HCT116 (cell line): Measurements from ENCODE around the gene PKD2L1. TPM values are rescaled to one million over a fixed set of nuclear protein-coding genes. Genes with fewer than 3 reads are reported as not detected.
A peak's percentile ranks its signal among the peaks of the same experiment; 100 is the strongest.

Experiments used
- ATAC-seq: fragments of 200-7000 bp; cut with Tn5 transposase; 2 replicates; pipeline ENCODE4 v1.9.1; 2020; ENCODE audit warnings: mild to moderate bottlenecking, moderate library complexity
- BruUV-seq: library from RNA; stranded (reverse); fragments of 400-500 nt; replicated peaks from 2 replicates; lab custom pipeline; 2021; lab: Mats Ljungman, UMichigan
- CTCF ChIA-PET: fragments of 300-600 bp; sonication (Branson Sonifier 250); formaldehyde crosslinking; loops from one replicate; lab custom pipeline; 2021; ENCODE audit warnings: antibody characterized with exemption; lab: Charles Lee
- POLR2A ChIA-PET: fragments of 300-600, 350-600 bp; sonication (Branson Sonifier 250); formaldehyde crosslinking; loops from one replicate; lab custom pipeline; 2021; ENCODE audit warnings: antibody characterized with exemption; lab: Charles Lee
- RAD21 ChIA-PET, 2 experiments: fragments of 300-600 bp; sonication (Branson Sonifier 250); formaldehyde crosslinking; loops; one replicate each; lab custom pipeline; 2023; ENCODE audit warnings: low total read pairs in 2 of 2; ENCODE audit not compliant: uncharacterized antibody in 2 of 2, unreplicated experiment in 2 of 2, low non-redundant PET in 1 of 2; lab: Charles Lee
- DNase-seq: peaks from one replicate; pipeline ENCODE4 v3.0.0-alpha.2; 2010; ENCODE audit warnings: low read depth, low spot score
- H2AFZ ChIP-seq: fragments of 200-600 bp; shearing (Covaris generic), sonication (generic); 2 replicates; pipeline ENCODE4 v1.6.1; 2017; ENCODE audit warnings: low read depth, mixed run types, mixed read lengths, antibody characterized with exemption, low read length; ENCODE audit not compliant: poor library complexity, severe bottlenecking
- H3K27ac ChIP-seq: 2 replicates; pipeline ENCODE4 v1.5.1; 2012; ENCODE audit warnings: low read depth, low read length
- H3K27me3 ChIP-seq: fragments of 200-600 bp; sonication (generic); 2 replicates; pipeline ENCODE4 v1.6.1; 2016; ENCODE audit warnings: mixed run types, low read length, mixed read lengths; ENCODE audit not compliant: insufficient read depth
- H3K36me3 ChIP-seq, 2 experiments: fragments of 200-500 bp in 1 of 2; fragments of 200-600 bp in 1 of 2; sonication (Bioruptor generic) in 1 of 2; sonication (generic) in 1 of 2; 2 replicates each; pipeline versions ENCODE4 v1.5.1 to v1.6.1; 2014 to 2016; ENCODE audit warnings: low read length in 2 of 2, inconsistent platforms in 1 of 2, mixed read lengths in 1 of 2, mixed run types in 1 of 2; ENCODE audit not compliant: insufficient read depth in 2 of 2, control insufficient read depth in 1 of 2
- H3K4me1 ChIP-seq, 2 experiments: fragments of 200-600 bp in 1 of 2; sonication (generic) in 1 of 2; 2 replicates each; pipeline versions ENCODE4 v1.5.1 to v1.6.1; 2012 to 2017; ENCODE audit warnings: low read length in 2 of 2, inconsistent platforms in 1 of 2, mild to moderate bottlenecking in 1 of 2, mixed read lengths in 1 of 2, mixed run types in 1 of 2, moderate library complexity in 1 of 2; ENCODE audit not compliant: insufficient read depth in 2 of 2, control insufficient read depth in 1 of 2
- H3K4me2 ChIP-seq: fragments of 200-600 bp; sonication (generic); 2 replicates; pipeline ENCODE4 v1.6.1; 2017; ENCODE audit warnings: mixed run types, low read length, mixed read lengths
- H3K4me3 ChIP-seq, 2 experiments: fragments of 200-600 bp in 1 of 2; sonication (generic) in 1 of 2; replicated peaks in 1 of 2; 2 replicates each; pipeline ENCODE4 v1.5.1; 2011 to 2016; ENCODE audit warnings: low read length in 2 of 2, control low read depth in 1 of 2, low read depth in 1 of 2, mild to moderate bottlenecking in 1 of 2, mixed read lengths in 1 of 2, mixed run types in 1 of 2
- H3K79me2 ChIP-seq: fragments of 200-600 bp; sonication (generic); 2 replicates; pipeline ENCODE4 v1.6.1; 2017; ENCODE audit warnings: mild to moderate bottlenecking, mixed run types, low read length, moderate library complexity, mixed read lengths; ENCODE audit not compliant: insufficient read depth
- H3K9ac ChIP-seq: fragments of 200-600 bp; sonication (generic); 2 replicates; pipeline ENCODE4 v1.6.1; 2016; ENCODE audit warnings: low read length, mixed read lengths
- H3K9me2 ChIP-seq: fragments of 200-600 bp; sonication (generic), shearing (Covaris generic); 2 replicates; pipeline ENCODE4 v1.6.1; 2017; ENCODE audit warnings: mixed run types, mild to moderate bottlenecking, moderate library complexity; ENCODE audit not compliant: insufficient read depth
- H3K9me3 ChIP-seq, 2 experiments: fragments of 200-500 bp in 1 of 2; fragments of 200-600 bp in 1 of 2; sonication (Bioruptor generic) in 1 of 2; sonication (generic) in 1 of 2; 2 replicates each; pipeline ENCODE4 v1.6.1; 2014 to 2017; ENCODE audit warnings: low read length in 2 of 2, mixed read lengths in 2 of 2, inconsistent platforms in 1 of 2, low read depth in 1 of 2, mild to moderate bottlenecking in 1 of 2, mixed run types in 1 of 2, moderate library complexity in 1 of 2; ENCODE audit not compliant: control insufficient read depth in 1 of 2, insufficient read depth in 1 of 2
- H4K20me1 ChIP-seq: fragments of 200-600 bp; sonication (generic), shearing (Covaris generic); 2 replicates; pipeline ENCODE4 v1.6.1; 2017; ENCODE audit warnings: mixed run types, mild to moderate bottlenecking, moderate library complexity; ENCODE audit not compliant: insufficient read depth
- JUND ChIP-seq: IDR thresholded peaks from 2 replicates; pipeline ENCODE4 v1.6.1; 2012
- POLR2AphosphoS5 ChIP-seq: IDR thresholded peaks from 2 replicates; pipeline ENCODE4 v1.6.1; 2011; ENCODE audit warnings: mild to moderate bottlenecking, low read depth, low read length, moderate library complexity
- RAD21 ChIP-seq: IDR thresholded peaks from 2 replicates; pipeline ENCODE4 v1.6.1; 2012; ENCODE audit warnings: low read depth, mild to moderate bottlenecking
- SIN3A ChIP-seq: IDR thresholded peaks from 2 replicates; pipeline ENCODE4 v1.6.1; 2012; ENCODE audit warnings: low read depth
- TCF7L2 ChIP-seq: IDR thresholded peaks from 2 replicates; pipeline ENCODE4 v1.7.0; 2011; ENCODE audit warnings: borderline replicate concordance, inconsistent platforms; ENCODE audit not compliant: insufficient read depth, insufficient read length; ENCODE audit errors: extremely low read depth
- YY1 ChIP-seq: IDR thresholded peaks from 2 replicates; pipeline ENCODE4 v1.6.1; 2011; ENCODE audit warnings: low read length, low read depth, moderate library complexity, mild to moderate bottlenecking; ENCODE audit not compliant: insufficient replicate concordance; ENCODE audit errors: extremely low read depth
- ZBTB33 ChIP-seq: IDR thresholded peaks from 2 replicates; pipeline ENCODE4 v1.6.1; 2011; ENCODE audit warnings: mild to moderate bottlenecking, low read length, moderate library complexity; ENCODE audit not compliant: insufficient replicate concordance; ENCODE audit errors: extremely low read depth
- intact Hi-C: fragments of 100-400 bp; cut with micrococcal nuclease; formaldehyde crosslinking; loops from 2 replicates; pipeline ENCODE4 v1.10.0; 2022
- total RNA-seq: library from RNA; stranded (reverse); gene quantifications from one replicate; pipeline ENCODE4 v1.2.1, GENCODE V29; 2021; ENCODE audit not compliant: unreplicated experiment
- TF ChIP-seq, protein P1 (sequence below), 3 experiments: fragments of 200-600 bp in 1 of 3; sonication (generic) in 1 of 3; IDR thresholded peaks in 2 of 3; conservative IDR thresholded peaks in 1 of 3; 2 replicates each; pipeline ENCODE4 v1.5.1; 2012 to 2017; ENCODE audit warnings: low read depth in 2 of 3, low read length in 2 of 3, antibody characterized with exemption in 1 of 3, borderline replicate concordance in 1 of 3, control low read depth in 1 of 3, mild to moderate bottlenecking in 1 of 3, mixed read lengths in 1 of 3, mixed run types in 1 of 3, moderate library complexity in 1 of 3; ENCODE audit not compliant: insufficient read depth in 1 of 3

The PKD2L1 gene
- total RNA-seq, 1 experiment from 2014 or later, result 0.17 TPM

- Histone ChIP-seq H4K20me1 (no peaks in the 10 kb centered on the region), H3K36me3 (peaks cover 16 to 20% of the 10 kb centered on the region in 2 experiments; a peak in 3 of 4 replicates), H3K9me3 (no peaks in the 10 kb centered on the region), H3K9ac (peak overlapping the region; percentile 52), H3K4me3 (peak overlapping the region in 1 of 2 experiments; percentile 29; a peak in 2 of 4 replicates), H3K79me2 (peaks cover 4% of the 10 kb centered on the region; the same call in 1 of the 2 replicates), H3K9me2 (no peaks in the 10 kb centered on the region), H3K4me1 (peaks cover 94 to 97% of the 10 kb centered on the region in 2 experiments), H2AFZ (no peak overlapping the region), H3K4me2 (peak overlapping the region; percentile 71), H3K27ac (peak overlapping the region; percentile 81), H3K27me3 (no peaks in the 10 kb centered on the region)
- TF ChIP-seq JUND, result no peak
- TF ChIP-seq RAD21, result no peak
- peak; percentile 86 for TF ChIP-seq YY1
- peak; percentile 78 for TF ChIP-seq TCF7L2
- TF ChIP-seq ZBTB33, result peak; percentile 68
- peak; percentile 92 for TF ChIP-seq POLR2AphosphoS5
- TF ChIP-seq, protein P1, sequence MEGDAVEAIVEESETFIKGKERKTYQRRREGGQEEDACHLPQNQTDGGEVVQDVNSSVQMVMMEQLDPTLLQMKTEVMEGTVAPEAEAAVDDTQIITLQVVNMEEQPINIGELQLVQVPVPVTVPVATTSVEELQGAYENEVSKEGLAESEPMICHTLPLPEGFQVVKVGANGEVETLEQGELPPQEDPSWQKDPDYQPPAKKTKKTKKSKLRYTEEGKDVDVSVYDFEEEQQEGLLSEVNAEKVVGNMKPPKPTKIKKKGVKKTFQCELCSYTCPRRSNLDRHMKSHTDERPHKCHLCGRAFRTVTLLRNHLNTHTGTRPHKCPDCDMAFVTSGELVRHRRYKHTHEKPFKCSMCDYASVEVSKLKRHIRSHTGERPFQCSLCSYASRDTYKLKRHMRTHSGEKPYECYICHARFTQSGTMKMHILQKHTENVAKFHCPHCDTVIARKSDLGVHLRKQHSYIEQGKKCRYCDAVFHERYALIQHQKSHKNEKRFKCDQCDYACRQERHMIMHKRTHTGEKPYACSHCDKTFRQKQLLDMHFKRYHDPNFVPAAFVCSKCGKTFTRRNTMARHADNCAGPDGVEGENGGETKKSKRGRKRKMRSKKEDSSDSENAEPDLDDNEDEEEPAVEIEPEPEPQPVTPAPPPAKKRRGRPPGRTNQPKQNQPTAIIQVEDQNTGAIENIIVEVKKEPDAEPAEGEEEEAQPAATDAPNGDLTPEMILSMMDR (IDR thresholded peaks at IDR 0.05 in 2 of 3, conservative IDR thresholded peaks at IDR 0.05 in 1 of 3; ENCODE audit: borderline replicate concordance in 1 of 3, insufficient read depth in 1 of 3, low read depth in 2 of 3, low read length in 2 of 3), result no peak
- no peak for TF ChIP-seq SIN3A
- POLR2A ChIA-PET, result interaction anchor here (0.8 to 2.4 kb wide), 3 partner anchors 9 to 19 kb away, joined by 3 to 25 read pairs (median 9); partner anchors contain the start of gene SCD
- DNase-seq, result peak; percentile 95
- RAD21 ChIA-PET, result no interaction called here
- CTCF ChIA-PET, result interaction anchor here (1.0 to 1.1 kb wide), 2 partner anchors 70 to 154 kb away, joined by 4 to 5 read pairs; no protein-coding TSS in a partner anchor
- no TSS peak for BruUV-seq
- intact Hi-C loops, result no loop called here
- ATAC-seq, result peak; percentile 86
These were observed 34.8 kb upstream of the PKD2L1 start for GRCh38 chr10:100364735-100365391.
